Upper lobe of left lung (tissue), 4 donors: ENCODE measurements around the gene LRCOL1.

Source experiments
- POLR2A ChIP-seq, 4 donors: fragments of 450-650 bp; IDR thresholded peaks; one replicate each; pipeline ENCODE4 v1.5.1; 2016 to 2017; ENCODE audit warnings: antibody characterized with exemption in 4 of 4, mild to moderate bottlenecking in 2 of 4
- POLR2AphosphoS5 ChIP-seq, 2 donors: sonication (generic); formaldehyde crosslinking; IDR thresholded peaks; one replicate each; pipeline ENCODE4 v1.5.1; 2017; ENCODE audit warnings: antibody characterized with exemption in 2 of 2

- TF ChIP-seq POLR2A (IDR thresholded peaks at IDR 0.05) (no peak), POLR2AphosphoS5 (IDR thresholded peaks at IDR 0.05) (no peak)
These were observed 6.2 kb downstream of the LRCOL1 start for GRCh38 chr12:132604151-132604618.
